ENCODE data around the gene REXO1.

Gene REXO1

GRCh38 chr19:1854542-1855039 is 6.3 kb upstream of the REXO1 start:
- TF ChIP-seq, protein P1, sequence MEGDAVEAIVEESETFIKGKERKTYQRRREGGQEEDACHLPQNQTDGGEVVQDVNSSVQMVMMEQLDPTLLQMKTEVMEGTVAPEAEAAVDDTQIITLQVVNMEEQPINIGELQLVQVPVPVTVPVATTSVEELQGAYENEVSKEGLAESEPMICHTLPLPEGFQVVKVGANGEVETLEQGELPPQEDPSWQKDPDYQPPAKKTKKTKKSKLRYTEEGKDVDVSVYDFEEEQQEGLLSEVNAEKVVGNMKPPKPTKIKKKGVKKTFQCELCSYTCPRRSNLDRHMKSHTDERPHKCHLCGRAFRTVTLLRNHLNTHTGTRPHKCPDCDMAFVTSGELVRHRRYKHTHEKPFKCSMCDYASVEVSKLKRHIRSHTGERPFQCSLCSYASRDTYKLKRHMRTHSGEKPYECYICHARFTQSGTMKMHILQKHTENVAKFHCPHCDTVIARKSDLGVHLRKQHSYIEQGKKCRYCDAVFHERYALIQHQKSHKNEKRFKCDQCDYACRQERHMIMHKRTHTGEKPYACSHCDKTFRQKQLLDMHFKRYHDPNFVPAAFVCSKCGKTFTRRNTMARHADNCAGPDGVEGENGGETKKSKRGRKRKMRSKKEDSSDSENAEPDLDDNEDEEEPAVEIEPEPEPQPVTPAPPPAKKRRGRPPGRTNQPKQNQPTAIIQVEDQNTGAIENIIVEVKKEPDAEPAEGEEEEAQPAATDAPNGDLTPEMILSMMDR (IDR thresholded peaks at IDR 0.05; ENCODE audit: low read depth, low read length, missing control alignments): no peak
- DNase-seq (ENCODE audit: extremely low read depth, low read depth): no peak
- peak overlapping the region; percentile 25 for H3K4me3 ChIP-seq (replicated peaks; ENCODE audit: low read depth, low read length)

DNA sequence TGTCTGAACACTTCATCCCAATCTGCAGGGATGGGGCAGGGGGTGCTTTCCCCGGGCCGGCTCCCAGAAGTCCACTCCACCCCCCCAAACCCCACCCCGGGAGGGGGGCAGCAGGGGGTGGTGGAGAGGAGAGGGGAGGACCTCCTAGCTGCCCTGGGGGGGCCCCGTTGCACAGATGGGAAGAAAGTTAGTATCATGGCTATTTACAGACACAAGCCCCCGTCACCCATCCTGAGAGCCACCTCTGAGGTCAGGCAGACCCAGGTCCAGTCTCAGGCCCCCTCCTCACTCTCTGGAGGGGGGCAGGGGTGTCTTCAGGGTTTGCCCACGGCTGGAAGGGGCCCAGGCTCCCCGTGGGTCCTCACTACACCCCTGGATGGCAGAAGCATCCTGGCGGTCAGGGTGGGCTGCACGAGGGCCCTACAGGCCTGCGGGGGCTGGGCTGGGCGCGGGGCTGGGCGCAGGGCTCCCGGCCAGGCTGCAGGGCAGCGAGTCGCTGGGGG is 5.8 kb upstream of the REXO1 start:
- H3K4me3 ChIP-seq (replicated peaks; ENCODE audit: low read depth, low read length): no peak overlapping the region
- DNase-seq (ENCODE audit: extremely low read depth, low read depth): no peak
- TF ChIP-seq, protein P1 (IDR thresholded peaks at IDR 0.05; ENCODE audit: low read depth, low read length, missing control alignments): no peak

GRCh38 chr19:1853295-1854038 is 5.2 kb upstream of the REXO1 start:
- peak; percentile 35 for DNase-seq (ENCODE audit: extremely low read depth, low read depth)
- no peak overlapping the region for H3K4me3 ChIP-seq (replicated peaks; ENCODE audit: low read depth, low read length)
- TF ChIP-seq, protein P1 (IDR thresholded peaks at IDR 0.05; ENCODE audit: low read depth, low read length, missing control alignments): peak; percentile 89

DNA sequence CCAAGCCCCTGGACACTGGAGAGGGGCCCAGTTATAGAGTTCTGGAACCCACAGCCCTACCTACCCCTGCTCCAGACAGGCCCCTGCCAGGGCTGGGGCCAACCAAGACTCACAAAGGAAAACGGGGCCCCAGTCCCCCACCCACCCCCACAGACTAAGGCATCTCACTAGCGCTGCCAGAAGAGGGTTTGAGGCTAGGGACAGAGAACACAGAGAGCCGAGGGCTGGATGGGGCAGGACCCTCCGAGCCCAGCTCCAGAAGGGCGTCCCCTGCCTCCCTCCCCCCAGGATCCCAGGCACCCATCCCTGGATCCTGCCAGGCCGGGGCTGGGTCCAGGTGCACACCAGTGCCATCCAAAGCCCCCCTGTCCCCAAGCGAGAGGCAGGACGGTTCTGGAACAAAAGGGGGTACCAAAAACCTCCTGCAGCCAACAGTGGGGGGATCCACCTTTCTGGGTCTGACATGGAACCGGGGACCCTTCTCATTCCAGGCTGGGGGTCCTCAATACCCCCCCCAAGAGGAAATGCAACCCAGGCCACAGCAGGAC is 4.4 kb upstream of the REXO1 start:
- H3K4me3 ChIP-seq (replicated peaks; ENCODE audit: low read depth, low read length): no peak overlapping the region
- no peak for DNase-seq (ENCODE audit: extremely low read depth, low read depth)
- TF ChIP-seq, protein P1 (IDR thresholded peaks at IDR 0.05; ENCODE audit: low read depth, low read length, missing control alignments): no peak

- TF ChIP-seq, protein P1 (IDR thresholded peaks at IDR 0.05; ENCODE audit: low read depth, low read length, missing control alignments): no peak
- H3K4me3 ChIP-seq (replicated peaks; ENCODE audit: low read depth, low read length): no peak overlapping the region
- DNase-seq (ENCODE audit: extremely low read depth, low read depth): no peak
These were observed 3.6 kb upstream of the REXO1 start for GRCh38 chr19:1851654-1852580.

DNA sequence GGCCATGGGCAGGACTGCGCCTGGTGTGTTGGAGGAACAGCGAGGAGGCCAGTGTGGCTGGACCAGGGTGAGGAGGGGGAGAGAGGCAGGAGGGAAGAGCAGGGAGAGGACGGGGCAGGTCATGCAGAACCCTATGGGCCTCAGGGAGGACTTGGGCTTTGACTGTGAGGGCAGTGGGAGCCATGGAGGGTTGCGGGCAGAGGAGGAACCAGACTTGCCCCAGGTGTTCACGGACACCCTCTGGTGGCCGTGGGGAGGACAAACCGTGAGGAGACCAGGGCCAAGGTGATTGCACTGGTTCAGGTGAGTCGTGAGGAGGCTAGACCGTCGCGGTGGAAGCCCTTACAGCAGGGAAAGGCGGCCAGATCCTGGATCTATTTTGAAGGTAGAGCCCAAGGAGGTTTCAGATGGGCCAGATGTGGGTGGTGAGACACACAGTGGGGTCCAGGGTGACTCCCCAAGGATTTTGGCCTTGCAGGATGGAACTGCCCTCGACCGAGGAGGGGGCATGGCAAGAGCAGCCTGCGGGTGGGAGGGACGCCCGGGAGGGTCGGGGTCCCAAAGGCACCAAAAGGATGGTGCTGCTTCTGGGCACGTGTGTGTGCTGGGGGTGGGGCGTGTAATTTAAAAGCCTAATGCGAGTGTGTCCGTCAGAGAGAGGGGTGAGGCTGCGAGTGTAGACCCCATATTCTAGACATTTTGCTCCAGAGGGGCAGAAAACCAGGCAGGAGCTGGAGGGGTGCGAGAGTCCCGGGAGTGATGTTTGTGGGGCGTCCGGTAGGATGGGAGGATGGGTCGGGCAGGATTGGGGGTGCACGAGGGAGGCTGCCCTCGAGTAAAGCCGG is 2.7 kb upstream of the REXO1 start:
- TF ChIP-seq, protein P1 (IDR thresholded peaks at IDR 0.05; ENCODE audit: low read depth, low read length, missing control alignments): peak; percentile 8
- no peak overlapping the region for H3K4me3 ChIP-seq (replicated peaks; ENCODE audit: low read depth, low read length)
- DNase-seq (ENCODE audit: extremely low read depth, low read depth): no peak

All from HFF-Myc (cell line).